ENCODE measurements around the gene OGDH. TPM values are rescaled to one million over a fixed set of nuclear protein-coding genes. Genes with fewer than 3 reads are reported as not detected.

The OGDH gene
- total RNA-seq, 3 donors from 2014 or later (not counting 1 experiment from before 2014, with no cell fraction given) = 69.2 to 86.7 (median 81.4) TPM

DNA sequence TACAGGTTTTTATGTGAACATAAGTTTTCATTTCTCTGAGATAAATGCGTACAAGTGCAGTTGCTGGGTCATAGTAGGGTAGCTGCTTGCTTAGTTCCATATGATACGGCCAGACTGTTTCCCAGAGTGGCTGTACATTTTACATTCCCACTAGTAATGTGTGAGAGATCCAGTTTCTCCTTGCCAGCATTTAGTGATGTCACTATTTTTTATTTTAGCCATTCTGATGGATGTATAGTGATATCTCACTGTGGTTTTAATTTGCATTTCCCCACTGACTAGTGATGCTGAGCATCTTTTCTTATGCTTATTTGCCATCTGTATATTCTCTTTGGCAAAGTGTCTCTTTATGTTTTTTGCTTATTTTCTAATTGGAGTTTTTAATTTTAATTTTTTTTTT is 146.4 kb downstream of the OGDH start:
- Histone ChIP-seq H3K27me3 (ENCODE audit: control insufficient read depth, insufficient read depth, low read length) (no peaks in the 10 kb centered on the region), H3K9me3 (ENCODE audit: control insufficient read depth, insufficient read depth, low read length) (no peaks in the 10 kb centered on the region), H3K36me3 (ENCODE audit: control insufficient read depth, insufficient read depth, low read length) (peaks cover 15% of the 10 kb centered on the region), H3K4me1 (ENCODE audit: control insufficient read depth, insufficient read depth, low read length) (peaks cover 58% of the 10 kb centered on the region), H3K27ac (ENCODE audit: low read length) (peak overlapping the region; percentile 9), H3K4me3 (ENCODE audit: low read length) (no peak overlapping the region)
- DNase-seq (no peak), ATAC-seq (no peak)
- Mint-ChIP-seq H3K27ac (peak overlapping the region; percentile 55 to 77), H3K9me3 (no peaks in the 10 kb centered on the region), H3K4me1 (peaks cover 31 to 55% of the 10 kb centered on the region in 2 donors), H3K36me3 (no peaks in the 10 kb centered on the region), H3K4me3 (no peak overlapping the region), H3K27me3 (ENCODE audit: low read depth in 2 of 2) (no peaks in the 10 kb centered on the region)
- intact Hi-C loops (cut with micrococcal nuclease) = no loop called here
- TF ChIP-seq, protein P1, sequence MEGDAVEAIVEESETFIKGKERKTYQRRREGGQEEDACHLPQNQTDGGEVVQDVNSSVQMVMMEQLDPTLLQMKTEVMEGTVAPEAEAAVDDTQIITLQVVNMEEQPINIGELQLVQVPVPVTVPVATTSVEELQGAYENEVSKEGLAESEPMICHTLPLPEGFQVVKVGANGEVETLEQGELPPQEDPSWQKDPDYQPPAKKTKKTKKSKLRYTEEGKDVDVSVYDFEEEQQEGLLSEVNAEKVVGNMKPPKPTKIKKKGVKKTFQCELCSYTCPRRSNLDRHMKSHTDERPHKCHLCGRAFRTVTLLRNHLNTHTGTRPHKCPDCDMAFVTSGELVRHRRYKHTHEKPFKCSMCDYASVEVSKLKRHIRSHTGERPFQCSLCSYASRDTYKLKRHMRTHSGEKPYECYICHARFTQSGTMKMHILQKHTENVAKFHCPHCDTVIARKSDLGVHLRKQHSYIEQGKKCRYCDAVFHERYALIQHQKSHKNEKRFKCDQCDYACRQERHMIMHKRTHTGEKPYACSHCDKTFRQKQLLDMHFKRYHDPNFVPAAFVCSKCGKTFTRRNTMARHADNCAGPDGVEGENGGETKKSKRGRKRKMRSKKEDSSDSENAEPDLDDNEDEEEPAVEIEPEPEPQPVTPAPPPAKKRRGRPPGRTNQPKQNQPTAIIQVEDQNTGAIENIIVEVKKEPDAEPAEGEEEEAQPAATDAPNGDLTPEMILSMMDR (IDR thresholded peaks at IDR 0.05) = no peak
- 100% methylated on average over 1 of the region's 2 CpGs for WGBS (ENCODE audit: insufficient coverage)

DNA sequence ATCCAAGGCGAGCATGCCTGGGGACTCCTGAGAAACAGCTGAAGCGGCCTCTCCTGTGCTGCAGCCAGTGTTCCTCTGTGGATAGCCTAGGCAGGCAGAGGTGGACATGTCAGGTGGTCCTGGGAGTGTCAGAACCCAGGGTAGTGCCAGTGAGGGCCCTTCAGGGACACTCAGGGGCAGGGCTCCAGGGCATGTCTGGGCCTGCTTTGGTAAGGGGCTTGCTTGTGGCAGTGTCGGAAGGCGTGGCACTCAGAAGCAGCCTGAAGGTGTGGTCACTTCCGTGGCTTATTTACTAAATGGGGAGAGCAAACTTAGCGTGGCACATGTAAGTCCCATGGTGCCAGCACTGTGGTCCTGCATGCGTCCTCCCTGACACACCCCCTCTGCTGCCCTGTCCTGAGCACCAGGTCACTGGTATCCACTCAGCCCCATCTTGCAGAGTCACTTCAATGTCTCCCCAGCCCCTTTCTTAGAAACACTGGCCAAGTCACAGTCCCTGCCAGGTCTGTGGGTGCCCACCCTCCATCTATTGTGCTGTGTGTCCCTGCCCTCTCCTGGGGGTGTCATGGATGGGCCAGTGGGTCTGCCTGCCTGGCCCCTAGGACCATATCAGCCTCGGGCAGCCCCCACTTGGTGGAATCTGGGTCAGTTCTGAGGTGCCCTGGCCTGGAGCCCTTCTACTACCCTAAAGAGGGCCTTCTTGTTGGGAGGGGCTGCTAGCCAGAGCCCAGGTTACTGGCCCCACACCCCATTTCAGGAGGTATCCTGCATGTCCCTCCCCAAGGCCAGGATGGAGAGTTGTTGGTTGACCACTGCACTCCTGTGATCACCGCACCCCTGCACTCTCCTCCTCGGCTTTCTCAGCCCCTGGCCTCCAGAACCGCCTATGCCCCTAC is 148.6 kb downstream of the OGDH start:
- H3K4me3 ChIP-seq (ENCODE audit: low read length) = no peak overlapping the region
- no peaks in the 10 kb centered on the region for H3K9me3 Mint-ChIP-seq
- H3K4me3 Mint-ChIP-seq = no peak overlapping the region
- no peak overlapping the region for H3K27ac ChIP-seq (ENCODE audit: low read length)
- peaks cover 47% of the 10 kb centered on the region for H3K4me1 ChIP-seq (ENCODE audit: control insufficient read depth, insufficient read depth, low read length)
- no peaks in the 10 kb centered on the region for H3K9me3 ChIP-seq (ENCODE audit: control insufficient read depth, insufficient read depth, low read length)
- TF ChIP-seq, protein P1 (IDR thresholded peaks at IDR 0.05) = no peak
- no peaks in the 10 kb centered on the region for H3K27me3 Mint-ChIP-seq (ENCODE audit: low read depth in 2 of 2)
- DNase-seq = no peak
- no peaks in the 10 kb centered on the region for H3K27me3 ChIP-seq (ENCODE audit: control insufficient read depth, insufficient read depth, low read length)
- H3K27ac Mint-ChIP-seq = no peak overlapping the region
- H3K4me1 Mint-ChIP-seq = peaks cover 21 to 46% of the 10 kb centered on the region in 2 donors
- H3K36me3 ChIP-seq (ENCODE audit: control insufficient read depth, insufficient read depth, low read length) = peaks cover 32% of the 10 kb centered on the region
- 91% methylated on average over 11 of the region's 11 CpGs for WGBS (ENCODE audit: insufficient coverage)
- no peaks in the 10 kb centered on the region for H3K36me3 Mint-ChIP-seq
- ATAC-seq = no peak
- intact Hi-C loops (cut with micrococcal nuclease) = no loop called here

DNA sequence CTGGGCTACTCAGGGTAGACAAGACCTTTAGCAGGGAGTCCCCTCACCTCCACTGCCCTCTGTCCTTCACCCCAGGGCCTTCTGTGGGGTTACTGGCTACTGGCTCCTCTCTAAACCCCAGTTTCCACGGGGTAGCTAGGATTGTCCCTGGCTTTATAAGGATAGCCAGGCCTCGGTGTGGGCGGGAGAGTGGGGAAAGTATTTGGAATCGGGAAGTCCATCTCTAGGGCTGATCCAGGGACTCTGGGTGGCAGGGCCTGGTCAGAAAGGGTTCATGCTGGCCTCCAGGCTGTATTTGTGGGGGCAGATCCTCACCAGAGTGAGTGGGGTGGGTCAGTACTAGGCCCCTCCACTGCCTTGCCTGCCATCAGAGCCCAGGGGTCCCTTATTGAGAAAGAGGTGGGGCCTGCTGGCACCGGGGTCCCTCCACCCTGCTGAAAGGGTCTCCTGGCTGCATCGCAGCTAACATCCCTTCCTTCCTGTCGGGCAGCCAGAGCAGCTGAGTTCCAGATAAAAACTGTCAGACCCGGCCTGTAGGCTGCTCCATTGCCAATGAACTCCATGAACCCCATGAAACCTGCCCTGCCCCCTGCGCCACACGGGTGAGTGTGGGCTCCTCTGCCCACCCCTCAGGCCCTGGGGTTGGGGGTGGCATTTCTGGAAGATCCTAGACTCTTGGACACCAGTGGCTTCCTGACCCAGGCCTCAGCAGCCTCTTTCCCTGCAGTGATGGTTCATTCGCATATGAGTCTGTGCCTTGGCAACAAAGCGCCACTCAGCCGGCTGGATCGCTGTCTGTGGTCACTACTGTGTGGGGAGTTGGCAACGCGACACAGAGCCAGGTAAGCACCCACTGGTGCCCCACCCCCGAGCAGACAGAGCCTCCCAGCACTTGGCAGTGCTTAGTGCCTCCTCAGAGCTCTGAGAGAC is 149.5 kb downstream of the OGDH start:
- H3K9me3 Mint-ChIP-seq = no peaks in the 10 kb centered on the region
- Histone ChIP-seq H3K4me1 (ENCODE audit: control insufficient read depth, insufficient read depth, low read length) (peaks cover 38% of the 10 kb centered on the region), H3K36me3 (ENCODE audit: control insufficient read depth, insufficient read depth, low read length) (peaks cover 41% of the 10 kb centered on the region), H3K9me3 (ENCODE audit: control insufficient read depth, insufficient read depth, low read length) (no peaks in the 10 kb centered on the region), H3K27ac (ENCODE audit: low read length) (no peak overlapping the region), H3K27me3 (ENCODE audit: control insufficient read depth, insufficient read depth, low read length) (no peaks in the 10 kb centered on the region), H3K4me3 (ENCODE audit: low read length) (no peak overlapping the region)
- no peaks in the 10 kb centered on the region for H3K27me3 Mint-ChIP-seq (ENCODE audit: low read depth in 2 of 2)
- no peak for ATAC-seq
- TF ChIP-seq, protein P1 (IDR thresholded peaks at IDR 0.05) = no peak
- H3K27ac Mint-ChIP-seq = no peak overlapping the region
- H3K36me3 Mint-ChIP-seq = no peaks in the 10 kb centered on the region
- 89% methylated on average over 17 of the region's 17 CpGs for WGBS (ENCODE audit: insufficient coverage)
- H3K4me3 Mint-ChIP-seq = no peak overlapping the region
- DNase-seq = no peak
- intact Hi-C loops (cut with micrococcal nuclease) = no loop called here
- H3K4me1 Mint-ChIP-seq = peaks cover 12 to 36% of the 10 kb centered on the region in 2 donors

Measured in natural killer cell (primary cell).